ENCODE measurements around the gene AMFR. TPM values are rescaled to one million over a fixed set of nuclear protein-coding genes. Genes with fewer than 3 reads are reported as not detected.

Gene AMFR
- total and polyA plus RNA-seq, 3 experiments from 2014 or later, result 39.8 to 70.1 (median 64.3) TPM

DNA sequence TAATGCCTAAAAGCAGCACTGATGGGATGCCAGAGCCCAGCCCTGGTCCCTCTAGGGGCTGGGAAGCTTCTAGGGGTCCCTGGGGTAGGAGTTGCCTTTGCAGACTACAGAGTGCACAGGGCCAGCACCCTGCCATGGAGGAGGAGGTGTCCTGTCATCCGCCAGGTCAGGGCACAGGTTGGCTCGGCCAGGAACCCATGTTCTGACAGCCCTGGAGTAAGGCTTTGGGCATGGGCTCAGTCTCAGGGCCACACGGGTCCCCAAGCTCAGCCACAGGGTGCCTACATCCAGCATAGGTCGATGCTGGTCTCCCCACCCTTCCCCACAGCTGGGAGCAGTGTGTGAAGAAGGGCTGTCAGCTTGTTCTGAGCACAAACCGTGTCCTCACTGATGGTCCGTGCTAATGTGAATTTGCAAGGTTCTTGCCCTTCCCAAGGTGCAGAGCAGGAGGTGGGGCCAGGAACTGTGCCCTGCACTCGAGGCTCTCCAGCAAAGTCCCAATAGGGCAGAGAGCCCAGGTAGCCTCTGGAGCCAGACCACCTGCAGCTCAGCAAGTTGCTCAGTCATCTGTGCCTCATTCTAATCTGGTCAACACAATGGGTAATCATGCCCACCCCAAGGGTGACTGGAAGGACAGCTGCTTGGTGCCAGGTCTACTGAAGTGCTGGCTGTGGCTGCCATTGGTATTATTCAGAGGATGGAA, 72.8 kb downstream of the AMFR start:
- no peak overlapping the region for H3K27ac ChIP-seq (ENCODE audit: low read depth, low read length)
- no peaks in the 10 kb centered on the region for H3K27me3 ChIP-seq (ENCODE audit: insufficient read depth, low read length, poor library complexity, severe bottlenecking)
- H3K27me3 Mint-ChIP-seq, result no peaks in the 10 kb centered on the region
- CTCF ChIA-PET, result no interaction called here
- H3K4me3 ChIP-seq (ENCODE audit: low read length), result no peak overlapping the region
- no peak for DNase-seq
- no peaks in the 10 kb centered on the region for H3K9me3 ChIP-seq (ENCODE audit: low read length)
- no peaks in the 10 kb centered on the region for H3K36me3 ChIP-seq (ENCODE audit: insufficient read depth, low read length)
- H3K4me3 Mint-ChIP-seq, result no peak overlapping the region
- H3K4me1 ChIP-seq (ENCODE audit: insufficient read depth, low read length), result no peaks in the 10 kb centered on the region
- H3K4me1 Mint-ChIP-seq, result peaks cover 11 to 17% (median 17%) of the 10 kb centered on the region in 3 donors
- POLR2A ChIA-PET, result no interaction called here
- peaks cover 0 to 2% (median 0%) of the 10 kb centered on the region in 3 donors for H3K36me3 Mint-ChIP-seq
- H3K9me3 Mint-ChIP-seq, result no peaks in the 10 kb centered on the region
- H3K27ac Mint-ChIP-seq, result no peak overlapping the region

DNA sequence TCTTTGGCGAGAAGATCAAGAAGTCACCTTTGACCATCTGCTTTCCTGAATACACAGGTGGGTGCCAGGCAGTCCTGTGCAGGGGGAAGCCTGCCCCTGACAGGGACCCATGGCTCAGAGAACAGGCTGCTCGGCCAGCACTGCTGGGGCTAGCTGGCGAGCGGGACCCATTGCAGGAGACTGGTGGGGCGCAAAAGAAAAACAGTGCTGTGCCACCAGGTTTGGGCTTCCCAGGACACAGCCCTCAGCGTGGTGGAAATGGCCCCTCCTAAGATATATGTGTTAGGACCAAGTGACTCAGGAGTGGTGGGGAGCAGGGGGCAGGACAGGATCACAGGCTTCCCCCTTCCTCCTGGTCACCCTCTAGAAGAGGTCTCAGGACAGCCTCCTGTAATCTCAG, 73.9 kb downstream of the AMFR start:
- no peak overlapping the region for H3K27ac Mint-ChIP-seq
- CTCF ChIA-PET, result no interaction called here

DNA sequence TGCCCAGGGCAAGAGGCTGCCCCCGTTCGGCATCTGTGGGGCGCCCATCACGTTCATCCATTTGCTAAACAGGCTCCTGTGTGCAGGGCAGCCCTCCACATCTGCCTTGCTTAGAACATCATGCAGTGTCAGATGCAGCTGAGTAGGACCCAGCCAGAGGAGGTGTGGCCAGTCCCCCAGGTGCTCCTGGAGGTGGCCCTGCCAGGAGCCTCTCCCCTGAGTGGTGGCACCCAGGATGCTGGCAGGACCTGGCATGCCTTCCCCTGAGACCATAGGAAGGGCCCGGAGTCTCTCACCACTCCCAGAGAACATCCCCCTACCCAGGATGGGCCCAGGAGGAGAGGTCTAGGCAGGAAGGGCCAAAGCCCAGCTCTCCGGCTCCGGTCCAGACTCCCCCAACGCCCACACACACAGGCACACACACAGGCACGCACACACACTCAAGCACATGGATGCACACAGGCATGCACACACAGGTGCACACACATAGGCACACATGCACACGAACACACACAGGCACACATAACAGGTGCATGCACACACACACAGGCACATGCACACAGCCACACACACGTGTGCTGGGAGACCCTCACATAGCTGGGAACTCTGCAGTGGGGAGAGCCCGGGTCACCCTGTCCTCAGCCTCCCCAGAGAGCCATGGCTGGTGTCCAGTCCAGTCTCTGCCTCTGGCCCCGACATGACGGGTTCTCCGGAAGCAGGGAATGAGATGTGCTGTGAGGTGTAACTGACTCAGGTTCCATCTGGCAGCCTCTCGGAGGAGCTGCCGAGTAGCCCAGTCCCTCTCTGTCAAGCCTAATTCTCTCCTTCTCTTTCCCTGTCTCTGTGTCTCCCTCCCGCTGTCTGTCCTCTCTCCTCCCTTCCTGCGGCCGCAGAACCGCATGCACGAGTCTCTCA, 74.6 kb downstream of the AMFR start:
- Mint-ChIP-seq H3K4me1 (no peaks in the 10 kb centered on the region), H3K4me3 (no peak overlapping the region), H3K27ac (no peak overlapping the region), H3K27me3 (peaks cover 0 to 3% of the 10 kb centered on the region in 2 donors), H3K9me3 (no peaks in the 10 kb centered on the region), H3K36me3 (no peaks in the 10 kb centered on the region)
- no peak for DNase-seq
- CTCF ChIA-PET, result no interaction called here
- Histone ChIP-seq H3K27ac (ENCODE audit: low read depth, low read length) (no peak overlapping the region), H3K4me1 (ENCODE audit: insufficient read depth, low read length) (no peaks in the 10 kb centered on the region), H3K4me3 (ENCODE audit: low read length) (no peak overlapping the region), H3K9me3 (ENCODE audit: low read length) (no peaks in the 10 kb centered on the region), H3K27me3 (ENCODE audit: insufficient read depth, low read length, poor library complexity, severe bottlenecking) (no peaks in the 10 kb centered on the region), H3K36me3 (ENCODE audit: insufficient read depth, low read length) (no peaks in the 10 kb centered on the region)
- POLR2A ChIA-PET, result no interaction called here

More for the DNA sequence above, 73.9 kb downstream of the AMFR start:
- POLR2A ChIA-PET, result no interaction called here
- H3K27ac ChIP-seq (ENCODE audit: low read depth, low read length), result no peak overlapping the region
- H3K4me3 Mint-ChIP-seq, result no peak overlapping the region
- no peaks in the 10 kb centered on the region for H3K9me3 Mint-ChIP-seq
- H3K27me3 Mint-ChIP-seq, result no peaks in the 10 kb centered on the region
- no peaks in the 10 kb centered on the region for H3K27me3 ChIP-seq (ENCODE audit: insufficient read depth, low read length, poor library complexity, severe bottlenecking)
- peaks cover 0 to under 1% (median 0%) of the 10 kb centered on the region in 3 donors for H3K36me3 Mint-ChIP-seq
- H3K4me1 Mint-ChIP-seq, result peaks cover 4 to 7% (median 7%) of the 10 kb centered on the region in 3 donors
- H3K4me1 ChIP-seq (ENCODE audit: insufficient read depth, low read length), result no peaks in the 10 kb centered on the region
- no peaks in the 10 kb centered on the region for H3K36me3 ChIP-seq (ENCODE audit: insufficient read depth, low read length)
- H3K9me3 ChIP-seq (ENCODE audit: low read length), result no peaks in the 10 kb centered on the region
- H3K4me3 ChIP-seq (ENCODE audit: low read length), result no peak overlapping the region
- no peak for DNase-seq

DNA sequence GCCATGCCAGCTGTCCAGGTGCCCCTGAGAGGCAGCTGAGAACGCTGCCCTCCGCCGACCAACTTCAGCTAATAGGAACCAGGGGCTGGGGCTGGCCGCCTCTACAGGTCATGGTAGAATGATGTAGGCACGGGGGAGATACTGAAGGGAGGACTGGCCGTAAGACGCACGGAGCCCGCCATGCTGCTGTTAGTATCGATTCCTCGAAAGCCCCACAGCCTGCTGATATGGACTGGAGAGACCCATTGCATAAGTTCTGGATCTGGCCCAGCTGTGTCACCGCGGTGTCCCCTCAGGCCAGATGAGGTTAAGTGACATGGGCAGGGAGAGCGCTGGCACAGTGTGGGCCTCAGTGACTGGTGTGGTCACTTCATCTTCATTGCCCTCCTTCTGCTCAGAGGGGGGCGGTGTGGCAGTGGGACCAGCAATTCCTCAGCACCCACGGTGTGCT, 75.6 kb downstream of the AMFR start:
- H3K27me3 ChIP-seq (ENCODE audit: insufficient read depth, low read length, poor library complexity, severe bottlenecking), result no peaks in the 10 kb centered on the region
- ChIA-PET POLR2A (no interaction called here), CTCF (no interaction called here)
- peaks cover 0 to 3% of the 10 kb centered on the region in 2 donors for H3K27me3 Mint-ChIP-seq
- no peak overlapping the region for H3K4me3 ChIP-seq (ENCODE audit: low read length)
- no peaks in the 10 kb centered on the region for H3K9me3 Mint-ChIP-seq
- H3K4me3 Mint-ChIP-seq, result no peak overlapping the region
- H3K4me1 ChIP-seq (ENCODE audit: insufficient read depth, low read length), result no peaks in the 10 kb centered on the region
- no peaks in the 10 kb centered on the region for H3K36me3 ChIP-seq (ENCODE audit: insufficient read depth, low read length)
- H3K9me3 ChIP-seq (ENCODE audit: low read length), result no peaks in the 10 kb centered on the region
- H3K4me1 Mint-ChIP-seq, result no peaks in the 10 kb centered on the region
- H3K27ac ChIP-seq (ENCODE audit: low read depth, low read length), result no peak overlapping the region
- no peak for DNase-seq
- H3K36me3 Mint-ChIP-seq, result no peaks in the 10 kb centered on the region
- no peak overlapping the region for H3K27ac Mint-ChIP-seq

DNA sequence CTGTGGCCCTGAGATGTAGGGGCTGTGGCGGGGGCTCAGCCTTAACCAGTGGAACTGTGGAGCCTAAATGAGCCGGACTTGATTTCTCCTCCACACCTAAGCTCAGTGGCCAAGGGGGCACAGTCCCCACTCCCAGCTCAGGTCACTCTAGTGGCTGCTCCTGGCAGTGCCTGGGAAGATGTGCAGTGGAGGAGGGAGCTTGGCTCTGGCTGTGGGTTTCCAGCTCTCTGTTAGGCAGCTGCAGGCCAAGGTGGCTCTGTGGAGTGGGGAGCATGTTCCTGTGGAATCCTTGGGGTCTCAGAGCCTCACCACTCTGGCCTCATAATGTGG, 76.3 kb downstream of the AMFR start:
- H3K36me3 Mint-ChIP-seq, result no peaks in the 10 kb centered on the region
- DNase-seq, result peak in 1 of 5 donors; percentile 29
- CTCF ChIA-PET, result no interaction called here
- Histone ChIP-seq H3K9me3 (ENCODE audit: low read length) (no peaks in the 10 kb centered on the region), H3K4me1 (ENCODE audit: insufficient read depth, low read length) (no peaks in the 10 kb centered on the region), H3K4me3 (ENCODE audit: low read length) (no peak overlapping the region), H3K27ac (ENCODE audit: low read depth, low read length) (no peak overlapping the region), H3K27me3 (ENCODE audit: insufficient read depth, low read length, poor library complexity, severe bottlenecking) (no peaks in the 10 kb centered on the region), H3K36me3 (ENCODE audit: insufficient read depth, low read length) (no peaks in the 10 kb centered on the region)
- H3K27me3 Mint-ChIP-seq, result peaks cover 0 to 3% of the 10 kb centered on the region in 2 donors
- no peaks in the 10 kb centered on the region for H3K9me3 Mint-ChIP-seq
- POLR2A ChIA-PET, result no interaction called here
- no peaks in the 10 kb centered on the region for H3K4me1 Mint-ChIP-seq
- no peak overlapping the region for H3K27ac Mint-ChIP-seq
- H3K4me3 Mint-ChIP-seq, result peak overlapping the region in 1 of 7 donors; percentile 23

DNA sequence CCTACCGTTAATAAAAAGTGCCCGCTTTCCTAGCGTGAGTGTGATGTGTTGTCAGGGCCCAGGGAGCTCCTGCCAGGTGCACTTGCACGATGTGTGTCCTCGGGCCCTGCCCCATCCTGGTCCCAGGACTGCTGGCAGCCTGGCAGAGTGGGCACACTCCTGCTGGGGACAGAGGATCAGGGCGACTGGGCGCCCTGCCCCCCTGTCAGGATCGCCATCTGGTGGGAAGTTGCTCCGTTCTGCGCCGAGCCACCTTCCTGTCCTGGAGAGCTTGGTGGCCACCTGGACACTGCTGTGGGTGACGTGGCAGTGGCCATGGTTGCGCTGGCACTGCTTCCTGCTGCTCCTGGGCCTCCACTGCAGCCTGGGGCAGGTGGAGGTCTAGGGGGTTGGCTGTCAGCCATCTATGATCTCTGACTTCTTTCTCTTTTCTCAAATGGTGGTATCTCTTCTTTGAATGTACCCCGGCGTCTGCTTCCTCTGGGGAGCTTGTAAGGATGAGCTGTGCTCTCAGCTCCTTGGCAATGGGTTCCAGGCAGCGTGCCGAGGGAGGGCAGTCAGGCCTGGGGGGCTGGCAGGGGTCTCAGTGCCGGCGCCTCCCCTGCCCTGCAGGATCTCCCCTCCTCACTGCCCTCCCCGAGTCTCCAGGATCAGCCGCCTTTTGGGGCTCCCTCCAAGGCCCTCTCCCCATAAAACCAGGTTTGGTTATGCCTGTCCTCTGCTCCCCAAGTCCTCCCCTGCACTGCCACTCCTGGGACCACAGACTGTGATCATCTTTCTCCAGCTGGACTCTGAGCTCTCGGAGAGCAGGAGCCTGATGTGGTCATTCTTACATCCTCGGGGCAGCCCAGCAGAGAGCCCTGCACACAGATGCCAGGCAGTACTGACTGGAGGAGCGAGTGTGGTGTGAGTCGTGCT, 76.9 kb downstream of the AMFR start:
- POLR2A ChIA-PET, result no interaction called here

DNA sequence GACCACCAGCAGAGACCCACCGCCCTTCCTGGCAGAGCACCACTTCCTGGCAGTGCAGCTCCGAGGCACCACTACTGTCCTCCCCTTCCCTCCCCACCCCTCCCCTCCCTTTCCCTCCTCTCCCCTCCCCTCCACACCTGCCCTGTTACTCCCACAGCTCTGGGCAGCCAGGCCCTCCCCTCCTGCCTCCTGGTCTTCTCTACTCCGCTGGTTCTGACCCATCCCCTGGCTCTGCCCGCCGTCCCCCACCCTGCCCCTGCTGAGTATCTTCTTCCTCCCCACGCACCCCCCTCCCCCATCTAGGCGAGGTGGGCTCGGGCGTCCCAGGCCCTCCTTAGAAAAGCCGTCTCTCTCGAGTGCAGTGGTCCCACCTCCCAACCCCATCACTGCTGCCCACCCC, 77.7 kb downstream of the AMFR start:
- no peaks in the 10 kb centered on the region for H3K9me3 ChIP-seq (ENCODE audit: low read length)
- no peaks in the 10 kb centered on the region for H3K4me1 ChIP-seq (ENCODE audit: insufficient read depth, low read length)
- Mint-ChIP-seq H3K9me3 (no peaks in the 10 kb centered on the region), H3K4me3 (no peak overlapping the region), H3K4me1 (no peaks in the 10 kb centered on the region), H3K27me3 (peaks cover 0 to 3% of the 10 kb centered on the region in 2 donors), H3K27ac (no peak overlapping the region), H3K36me3 (peaks cover 0 to 3% (median 0%) of the 10 kb centered on the region in 3 donors)
- no peak overlapping the region for H3K4me3 ChIP-seq (ENCODE audit: low read length)
- ChIA-PET CTCF (interaction anchor here (1.7 kb wide), 1 partner anchor 9 kb away, joined by 11 read pairs; no protein-coding TSS in a partner anchor), POLR2A (no interaction called here)
- DNase-seq, result peak in 1 of 5 donors; percentile 28
- H3K27ac ChIP-seq (ENCODE audit: low read depth, low read length), result no peak overlapping the region
- H3K27me3 ChIP-seq (ENCODE audit: insufficient read depth, low read length, poor library complexity, severe bottlenecking), result no peaks in the 10 kb centered on the region
- H3K36me3 ChIP-seq (ENCODE audit: insufficient read depth, low read length), result no peaks in the 10 kb centered on the region

More for the DNA sequence above, 76.9 kb downstream of the AMFR start:
- H3K4me3 ChIP-seq (ENCODE audit: low read length), result no peak overlapping the region
- no peaks in the 10 kb centered on the region for H3K9me3 Mint-ChIP-seq
- CTCF ChIA-PET, result no interaction called here
- H3K4me1 ChIP-seq (ENCODE audit: insufficient read depth, low read length), result no peaks in the 10 kb centered on the region
- no peaks in the 10 kb centered on the region for H3K9me3 ChIP-seq (ENCODE audit: low read length)
- H3K4me3 Mint-ChIP-seq, result peak overlapping the region in 1 of 7 donors; percentile 23
- H3K27ac ChIP-seq (ENCODE audit: low read depth, low read length), result no peak overlapping the region
- no peaks in the 10 kb centered on the region for H3K36me3 ChIP-seq (ENCODE audit: insufficient read depth, low read length)
- H3K4me1 Mint-ChIP-seq, result no peaks in the 10 kb centered on the region
- DNase-seq, result peak in 1 of 5 donors; percentile 34
- H3K27me3 Mint-ChIP-seq, result peaks cover 0 to 3% of the 10 kb centered on the region in 2 donors
- H3K36me3 Mint-ChIP-seq, result peaks cover 0 to 2% (median 0%) of the 10 kb centered on the region in 3 donors
- H3K27me3 ChIP-seq (ENCODE audit: insufficient read depth, low read length, poor library complexity, severe bottlenecking), result no peaks in the 10 kb centered on the region
- H3K27ac Mint-ChIP-seq, result peak overlapping the region in 1 of 8 donors; percentile 27
